Chondrocyte (in vitro differentiated cells): ENCODE measurements around the gene TRIM10. TPM values are rescaled to one million over a fixed set of nuclear protein-coding genes. Genes with fewer than 3 reads are reported as not detected.

ENCODE experiments used
- DNase-seq: peaks from one replicate; pipeline ENCODE4 v3.0.0; 2021; ENCODE audit warnings: mixed read lengths, low spot score
- H3K27ac Mint-ChIP-seq: one replicate; pipeline ENCODE4 v1.8.0; 2021; ENCODE audit warnings: mild to moderate bottlenecking, moderate library complexity, mixed read lengths; ENCODE audit not compliant: unreplicated experiment
- H3K27me3 Mint-ChIP-seq: 2 replicates; pipeline ENCODE4 v1.8.0; 2021; ENCODE audit warnings: low read depth, mixed read lengths
- H3K36me3 Mint-ChIP-seq: 2 replicates; pipeline ENCODE4 v1.8.0; 2021; ENCODE audit warnings: low read depth, mixed read lengths
- H3K4me1 Mint-ChIP-seq: 2 replicates; pipeline ENCODE4 v1.8.0; 2021; ENCODE audit warnings: low read depth, mild to moderate bottlenecking, mixed read lengths
- H3K4me3 Mint-ChIP-seq: one replicate; pipeline ENCODE4 v1.8.0; 2021; ENCODE audit warnings: mild to moderate bottlenecking, moderate library complexity, mixed read lengths; ENCODE audit not compliant: unreplicated experiment
- H3K9me3 Mint-ChIP-seq: 2 replicates; pipeline ENCODE4 v1.8.0; 2021; ENCODE audit warnings: low read depth, mixed read lengths
- total RNA-seq: library from RNA; stranded (reverse); gene quantifications from 3 replicates; pipeline ENCODE4 v1.2.1, GENCODE V29; 2021
- TF ChIP-seq, protein P1 (sequence below): fragments of 200-600 bp; sonication (generic); IDR thresholded peaks from 2 replicates; pipeline ENCODE4 v1.5.0; 2021; ENCODE audit warnings: antibody characterized with exemption, mild to moderate bottlenecking, moderate library complexity

Gene TRIM10
- total RNA-seq, 1 donor from 2014 or later = not detected

DNA sequence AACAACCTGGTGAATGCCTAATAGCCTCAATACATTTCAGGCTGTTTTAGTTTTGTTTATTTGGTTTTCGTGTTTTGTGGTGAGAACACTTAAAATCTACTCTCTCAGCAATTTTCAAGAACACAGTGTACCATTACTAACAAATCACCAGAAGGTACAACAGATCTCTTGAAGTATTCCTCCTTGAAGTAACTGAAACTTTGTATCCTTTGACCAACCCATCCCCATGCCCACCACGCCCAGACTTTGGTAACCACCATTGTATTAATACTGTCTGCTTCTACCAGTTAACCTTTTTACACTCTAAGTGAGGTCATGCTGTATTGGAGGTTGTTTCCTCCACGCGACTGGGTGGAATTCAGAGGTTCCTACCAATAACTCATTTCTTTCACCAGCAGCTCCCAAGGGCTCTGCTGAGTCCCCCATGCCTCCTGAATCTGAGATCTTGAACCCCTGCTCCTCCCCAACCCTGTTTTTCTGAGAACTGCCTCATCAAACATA is 30.8 kb downstream of the TRIM10 start:
- Mint-ChIP-seq H3K9me3 (no peaks in the 10 kb centered on the region), H3K27ac (no peak overlapping the region), H3K4me3 (no peak overlapping the region), H3K36me3 (no peaks in the 10 kb centered on the region), H3K27me3 (peaks cover 63% of the 10 kb centered on the region), H3K4me1 (peaks cover 16% of the 10 kb centered on the region)
- DNase-seq = no peak
- TF ChIP-seq, protein P1, sequence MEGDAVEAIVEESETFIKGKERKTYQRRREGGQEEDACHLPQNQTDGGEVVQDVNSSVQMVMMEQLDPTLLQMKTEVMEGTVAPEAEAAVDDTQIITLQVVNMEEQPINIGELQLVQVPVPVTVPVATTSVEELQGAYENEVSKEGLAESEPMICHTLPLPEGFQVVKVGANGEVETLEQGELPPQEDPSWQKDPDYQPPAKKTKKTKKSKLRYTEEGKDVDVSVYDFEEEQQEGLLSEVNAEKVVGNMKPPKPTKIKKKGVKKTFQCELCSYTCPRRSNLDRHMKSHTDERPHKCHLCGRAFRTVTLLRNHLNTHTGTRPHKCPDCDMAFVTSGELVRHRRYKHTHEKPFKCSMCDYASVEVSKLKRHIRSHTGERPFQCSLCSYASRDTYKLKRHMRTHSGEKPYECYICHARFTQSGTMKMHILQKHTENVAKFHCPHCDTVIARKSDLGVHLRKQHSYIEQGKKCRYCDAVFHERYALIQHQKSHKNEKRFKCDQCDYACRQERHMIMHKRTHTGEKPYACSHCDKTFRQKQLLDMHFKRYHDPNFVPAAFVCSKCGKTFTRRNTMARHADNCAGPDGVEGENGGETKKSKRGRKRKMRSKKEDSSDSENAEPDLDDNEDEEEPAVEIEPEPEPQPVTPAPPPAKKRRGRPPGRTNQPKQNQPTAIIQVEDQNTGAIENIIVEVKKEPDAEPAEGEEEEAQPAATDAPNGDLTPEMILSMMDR = no peak

DNA sequence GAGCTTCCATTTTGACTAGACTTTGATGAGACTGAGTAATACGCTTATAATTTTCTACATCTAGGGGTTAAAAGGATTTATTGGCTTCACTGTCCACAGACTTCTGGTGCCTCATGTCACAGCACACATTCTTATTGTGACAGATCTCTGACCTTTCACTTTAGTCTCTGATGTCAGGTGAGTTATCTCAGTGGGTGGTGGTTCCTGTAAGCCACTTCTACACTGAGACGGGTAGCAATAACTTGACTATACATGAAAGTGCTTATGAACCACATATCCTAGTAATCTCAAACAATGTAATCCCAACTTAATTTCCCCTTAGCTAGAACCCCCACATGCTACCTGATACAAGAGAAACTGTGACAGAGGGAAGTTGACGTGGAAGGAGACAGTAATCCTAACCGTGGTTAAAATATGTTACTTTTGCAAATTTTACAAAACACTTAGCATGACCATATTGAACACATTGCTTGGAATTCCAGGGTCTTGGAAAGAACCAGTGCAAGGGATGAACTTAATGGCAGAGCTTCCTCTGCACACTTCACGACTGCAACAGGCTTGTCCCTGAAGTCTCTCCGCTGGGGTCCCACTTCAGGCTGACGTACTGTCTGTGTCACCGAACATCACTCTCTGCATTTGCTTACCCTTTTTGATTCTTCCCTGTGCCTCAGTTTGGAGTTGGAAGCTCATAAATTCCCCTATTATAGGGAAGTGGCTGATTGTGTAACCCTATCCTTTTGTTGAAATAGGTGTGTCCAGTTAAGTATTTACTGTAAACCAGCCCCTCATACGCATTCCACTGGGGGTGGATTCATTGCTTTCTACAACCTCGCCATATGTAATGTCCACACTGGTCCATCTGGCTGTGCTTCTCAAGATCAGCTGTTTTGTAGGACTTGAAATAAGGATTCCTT is 31.5 kb downstream of the TRIM10 start:
- peaks cover 61% of the 10 kb centered on the region for H3K27me3 Mint-ChIP-seq
- H3K4me1 Mint-ChIP-seq = peaks cover 16% of the 10 kb centered on the region
- no peaks in the 10 kb centered on the region for H3K36me3 Mint-ChIP-seq
- no peak overlapping the region for H3K27ac Mint-ChIP-seq
- TF ChIP-seq, protein P1 = no peak
- H3K9me3 Mint-ChIP-seq = no peaks in the 10 kb centered on the region
- H3K4me3 Mint-ChIP-seq = no peak overlapping the region
- no peak for DNase-seq

DNA sequence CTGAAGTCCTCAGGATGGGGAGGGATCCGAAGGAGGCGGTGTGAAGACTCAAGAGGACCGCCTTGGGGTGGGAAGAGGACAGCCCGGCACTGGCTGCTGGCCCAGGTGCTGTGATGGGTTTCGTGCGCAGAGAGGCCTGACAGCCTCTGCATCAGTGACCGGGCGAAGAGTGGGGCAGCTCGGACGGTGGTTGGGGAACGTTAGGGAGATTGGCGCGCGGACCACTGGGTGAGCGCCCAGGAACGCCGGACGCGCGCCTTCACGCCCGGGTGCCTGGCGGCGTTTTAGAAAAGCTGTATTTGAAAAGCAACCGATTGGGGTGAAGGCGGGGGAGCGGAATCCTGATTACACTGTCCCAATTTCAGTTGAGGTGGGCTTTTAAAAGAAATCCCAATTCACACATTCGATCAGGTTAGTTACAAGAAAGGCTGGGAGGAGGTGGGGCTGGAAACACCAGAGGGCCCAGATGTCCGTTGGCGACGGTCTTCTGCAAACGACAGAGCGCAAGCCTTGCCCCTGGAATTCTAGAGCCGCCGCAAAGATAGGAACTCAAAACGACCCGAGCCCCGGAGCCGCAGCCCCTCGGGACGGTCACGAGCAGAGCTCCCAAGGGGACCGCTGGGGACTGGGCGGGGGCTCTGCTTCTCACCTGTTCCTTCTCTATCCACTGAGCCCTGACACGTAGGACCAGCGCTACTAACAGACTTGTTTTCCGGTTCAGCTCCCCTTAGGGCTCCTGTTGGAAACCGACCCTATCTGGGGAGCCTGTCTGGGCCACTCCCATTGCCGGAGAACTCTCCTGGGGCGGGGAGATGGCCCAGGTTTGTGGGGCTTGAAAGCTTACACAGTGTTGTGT is 33.5 kb downstream of the TRIM10 start:
- Mint-ChIP-seq H3K4me1 (peaks cover 16% of the 10 kb centered on the region), H3K27ac (no peak overlapping the region), H3K27me3 (peaks cover 57% of the 10 kb centered on the region), H3K9me3 (no peaks in the 10 kb centered on the region), H3K36me3 (no peaks in the 10 kb centered on the region), H3K4me3 (peak overlapping the region; percentile 62)
- DNase-seq = no peak
- TF ChIP-seq, protein P1 = no peak

DNA sequence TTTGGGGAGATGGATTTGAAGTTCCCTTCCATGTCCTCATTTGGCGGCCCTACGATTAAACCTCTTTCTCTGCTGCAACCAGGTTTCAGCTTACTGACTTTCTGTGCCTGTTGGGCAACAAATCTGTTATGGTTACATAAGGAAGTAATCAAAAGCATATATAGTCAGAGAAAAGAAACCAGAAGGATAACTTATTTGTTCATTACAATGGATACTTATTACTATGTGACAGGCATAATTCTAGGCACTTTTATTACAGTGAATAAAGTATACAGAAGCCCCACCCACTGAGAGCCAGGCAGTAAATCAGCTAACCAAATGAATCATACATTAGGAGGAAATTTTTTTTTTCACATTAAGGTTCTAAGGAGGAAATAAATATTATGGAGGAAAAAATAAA is 38.5 kb downstream of the TRIM10 start:
- Mint-ChIP-seq H3K27ac (no peak overlapping the region), H3K36me3 (no peaks in the 10 kb centered on the region), H3K27me3 (peaks cover 20% of the 10 kb centered on the region), H3K4me1 (peaks cover 5% of the 10 kb centered on the region), H3K4me3 (no peak overlapping the region), H3K9me3 (no peaks in the 10 kb centered on the region)
- TF ChIP-seq, protein P1 = no peak
- DNase-seq = no peak
